ENCODE data around the gene KIF26B.

The KIF26B gene

GRCh38 chr1:245270972-245271371, 116.2 kb downstream of the KIF26B start:
- no peak for DNase-seq

- no peak for DNase-seq
Observed at GRCh38 chr1:245272676-245273075, 117.9 kb downstream of the KIF26B start.

- no peak for DNase-seq
Observed at GRCh38 chr1:245276445-245276844, 121.7 kb downstream of the KIF26B start.

GRCh38 chr1:245277276-245277675, 122.5 kb downstream of the KIF26B start:
- peak in 1 of 56 donors; percentile 1 for DNase-seq

GRCh38 chr1:245278846-245279245, 124.1 kb downstream of the KIF26B start:
- no peak for DNase-seq

GRCh38 chr1:245279346-245279745, 124.6 kb downstream of the KIF26B start:
- DNase-seq: no peak

- no peak for DNase-seq
Observed at GRCh38 chr1:245283001-245283400, 128.2 kb downstream of the KIF26B start.

GRCh38 chr1:245285168-245285567, 130.4 kb downstream of the KIF26B start:
- DNase-seq: no peak

- no peak for DNase-seq
Observed at GRCh38 chr1:245288796-245289195, 134.0 kb downstream of the KIF26B start.

- DNase-seq: no peak
Observed at GRCh38 chr1:245290836-245291235, 136.1 kb downstream of the KIF26B start.

- DNase-seq: no peak
Observed at GRCh38 chr1:245291351-245291750, 136.6 kb downstream of the KIF26B start.

GRCh38 chr1:245292141-245292540, 137.4 kb downstream of the KIF26B start:
- DNase-seq: no peak

GRCh38 chr1:245292553-245292952, 137.8 kb downstream of the KIF26B start:
- no peak for DNase-seq

- no peak for DNase-seq
Observed at GRCh38 chr1:245294020-245294419, 139.2 kb downstream of the KIF26B start.

- peak in 9 of 56 donors; percentile 3 to 13 (median 9) for DNase-seq
Observed at GRCh38 chr1:245298781-245299180, 144.0 kb downstream of the KIF26B start.

GRCh38 chr1:245301162-245301580, 146.4 kb downstream of the KIF26B start:
- no peak for DNase-seq

- no peak for DNase-seq
Observed at GRCh38 chr1:245301921-245302320, 147.1 kb downstream of the KIF26B start.

- DNase-seq: no peak
Observed at GRCh38 chr1:245304698-245305097, 149.9 kb downstream of the KIF26B start.

- DNase-seq: no peak
Observed at GRCh38 chr1:245306020-245306419, 151.2 kb downstream of the KIF26B start.

- no peak for DNase-seq
Observed at GRCh38 chr1:245306628-245307410, 152.0 kb downstream of the KIF26B start.

- peak in 4 of 56 donors; percentile 3 to 49 (median 14) for DNase-seq
Observed at GRCh38 chr1:245310571-245311531, 156.1 kb downstream of the KIF26B start.

GRCh38 chr1:245311887-245312536, 157.2 kb downstream of the KIF26B start:
- no peak for DNase-seq

Measured in nucleus accumbens (tissue), 56 donors.